PC-3 (cell line): ENCODE data around the gene HMCN1.

Experiments
- EZH2 ChIP-seq: fragments of 300-600 bp; sonication (generic); IDR thresholded peaks from one replicate; pipeline ENCODE4 v1.6.1; 2017; ENCODE audit warnings: antibody characterized with exemption, mild to moderate bottlenecking, low read length; ENCODE audit not compliant: unreplicated experiment
- EZH2phosphoT487 ChIP-seq: fragments of 300-600 bp; sonication (generic); IDR thresholded peaks from 2 replicates; pipeline ENCODE4 v1.6.1; 2018; ENCODE audit warnings: mild to moderate bottlenecking, antibody characterized with exemption, low read length, borderline replicate concordance
- TF ChIP-seq, protein P1 (sequence below): fragments of 300-600 bp; sonication (generic); conservative IDR thresholded peaks from 2 replicates; pipeline ENCODE4 v1.5.1; 2017; ENCODE audit warnings: antibody characterized with exemption, low read depth, mild to moderate bottlenecking, low read length

DNA sequence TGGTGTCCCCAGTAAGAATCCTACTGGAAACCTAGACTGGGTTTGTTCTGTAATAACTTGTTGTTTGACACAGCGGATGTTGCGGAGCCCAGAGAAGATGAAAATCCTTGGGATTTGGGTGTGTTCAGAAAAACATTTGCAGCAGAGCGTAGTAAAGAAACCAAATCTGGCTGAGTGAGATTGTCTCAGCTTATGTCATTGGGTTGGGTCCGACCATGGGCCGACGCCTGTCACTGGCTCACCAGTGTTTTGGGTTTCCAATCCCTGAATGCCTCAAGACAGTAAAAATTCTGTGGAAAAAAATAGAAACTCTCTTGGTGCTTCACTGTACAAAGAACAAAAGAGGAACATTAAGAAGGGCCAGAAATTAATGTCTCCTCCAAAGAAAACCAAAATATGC is 494.6 kb downstream of the HMCN1 start:
- TF ChIP-seq, protein P1, sequence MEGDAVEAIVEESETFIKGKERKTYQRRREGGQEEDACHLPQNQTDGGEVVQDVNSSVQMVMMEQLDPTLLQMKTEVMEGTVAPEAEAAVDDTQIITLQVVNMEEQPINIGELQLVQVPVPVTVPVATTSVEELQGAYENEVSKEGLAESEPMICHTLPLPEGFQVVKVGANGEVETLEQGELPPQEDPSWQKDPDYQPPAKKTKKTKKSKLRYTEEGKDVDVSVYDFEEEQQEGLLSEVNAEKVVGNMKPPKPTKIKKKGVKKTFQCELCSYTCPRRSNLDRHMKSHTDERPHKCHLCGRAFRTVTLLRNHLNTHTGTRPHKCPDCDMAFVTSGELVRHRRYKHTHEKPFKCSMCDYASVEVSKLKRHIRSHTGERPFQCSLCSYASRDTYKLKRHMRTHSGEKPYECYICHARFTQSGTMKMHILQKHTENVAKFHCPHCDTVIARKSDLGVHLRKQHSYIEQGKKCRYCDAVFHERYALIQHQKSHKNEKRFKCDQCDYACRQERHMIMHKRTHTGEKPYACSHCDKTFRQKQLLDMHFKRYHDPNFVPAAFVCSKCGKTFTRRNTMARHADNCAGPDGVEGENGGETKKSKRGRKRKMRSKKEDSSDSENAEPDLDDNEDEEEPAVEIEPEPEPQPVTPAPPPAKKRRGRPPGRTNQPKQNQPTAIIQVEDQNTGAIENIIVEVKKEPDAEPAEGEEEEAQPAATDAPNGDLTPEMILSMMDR = no peak
- TF ChIP-seq EZH2 (no peak), EZH2phosphoT487 (no peak)
